ELF-1 (cell line): ENCODE data around the gene MTRF1L.
"Not testable (repeated sequence)": the region's sequence is repeated elsewhere in the genome, so short reads cannot be mapped to it uniquely, and the experiment has no call there.

ENCODE experiments used
- DNase-seq: peaks from one replicate; pipeline ENCODE4 v3.0.0-alpha.2; 2016; ENCODE audit warnings: low read depth, low spot score

Gene MTRF1L

GRCh38 chr6:153001767-153002612 lies 519 bp downstream of the MTRF1L start:
- DNase-seq = no peak

DNA sequence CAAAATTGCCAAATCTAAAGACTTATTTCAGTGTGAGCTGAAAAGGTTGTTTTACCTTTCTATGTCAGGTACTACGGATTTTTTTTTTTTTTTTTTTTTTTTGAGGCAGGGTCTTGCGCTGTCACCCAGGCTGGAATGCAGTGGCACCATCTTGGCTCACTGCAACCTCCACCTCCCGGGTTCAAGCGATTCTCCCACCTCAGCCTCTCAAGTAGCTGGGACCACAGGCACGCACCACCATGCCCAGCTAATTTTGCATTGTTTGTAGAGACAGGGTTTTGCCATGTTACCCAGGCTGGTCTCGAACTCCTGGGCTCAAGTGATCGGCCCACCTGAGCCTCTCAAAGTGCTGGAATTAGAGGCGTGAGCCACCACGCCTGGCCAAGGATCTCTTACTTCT lies 1.7 kb downstream of the MTRF1L start:
- DNase-seq = not testable (repeated sequence)

DNA sequence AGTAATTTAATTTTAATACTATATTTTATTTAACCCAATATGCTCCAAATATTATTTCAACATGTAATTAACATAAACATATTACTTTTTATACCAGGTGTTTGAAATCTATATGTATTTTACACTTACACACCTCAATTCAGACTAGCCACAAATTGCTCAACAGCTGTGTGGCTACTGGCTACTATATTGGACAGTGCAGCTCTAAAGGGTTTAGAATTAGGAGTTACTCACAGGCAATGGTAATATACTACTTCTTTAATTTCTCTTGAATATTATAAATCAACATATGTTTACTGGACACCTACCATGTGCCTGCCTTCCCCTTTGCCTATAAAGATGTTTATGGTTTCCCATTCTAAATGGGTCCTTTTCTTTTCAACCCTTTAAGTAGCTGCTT lies 2.3 kb downstream of the MTRF1L start:
- DNase-seq = no peak

GRCh38 chr6:152999538-152999937 lies 3.0 kb downstream of the MTRF1L start:
- DNase-seq = not testable (repeated sequence)

- DNase-seq = no peak
Measured at GRCh38 chr6:152993847-152994246, 8.7 kb downstream of the MTRF1L start.

- no peak for DNase-seq
Measured at GRCh38 chr6:152993431-152993830, 9.1 kb downstream of the MTRF1L start.

GRCh38 chr6:152986978-152987377 lies 15.5 kb downstream of the MTRF1L start:
- DNase-seq = no peak

GRCh38 chr6:152985300-152985699 lies 17.2 kb downstream of the MTRF1L start:
- not testable (repeated sequence) for DNase-seq

DNA sequence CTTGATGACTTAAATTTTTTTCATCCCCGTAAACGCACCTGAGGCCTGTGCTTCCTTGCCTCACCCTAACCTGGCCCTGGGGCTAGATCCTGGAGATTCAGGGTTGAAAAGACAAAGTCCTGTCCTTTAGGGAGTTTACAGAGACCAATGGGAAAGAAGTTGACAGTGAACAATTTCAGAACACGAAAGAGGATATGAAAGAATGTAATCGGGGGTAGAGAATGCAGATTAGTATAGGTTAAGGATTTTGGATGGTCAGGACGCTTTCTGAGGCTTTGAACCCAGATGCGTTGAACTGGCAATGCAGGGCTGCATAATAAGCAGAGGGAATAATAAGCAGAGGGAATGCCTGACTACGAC lies 18.0 kb downstream of the MTRF1L start:
- DNase-seq = peak; percentile 43

GRCh38 chr6:152983637-152984512 lies 18.6 kb downstream of the MTRF1L start:
- DNase-seq = peak; percentile 98

DNA sequence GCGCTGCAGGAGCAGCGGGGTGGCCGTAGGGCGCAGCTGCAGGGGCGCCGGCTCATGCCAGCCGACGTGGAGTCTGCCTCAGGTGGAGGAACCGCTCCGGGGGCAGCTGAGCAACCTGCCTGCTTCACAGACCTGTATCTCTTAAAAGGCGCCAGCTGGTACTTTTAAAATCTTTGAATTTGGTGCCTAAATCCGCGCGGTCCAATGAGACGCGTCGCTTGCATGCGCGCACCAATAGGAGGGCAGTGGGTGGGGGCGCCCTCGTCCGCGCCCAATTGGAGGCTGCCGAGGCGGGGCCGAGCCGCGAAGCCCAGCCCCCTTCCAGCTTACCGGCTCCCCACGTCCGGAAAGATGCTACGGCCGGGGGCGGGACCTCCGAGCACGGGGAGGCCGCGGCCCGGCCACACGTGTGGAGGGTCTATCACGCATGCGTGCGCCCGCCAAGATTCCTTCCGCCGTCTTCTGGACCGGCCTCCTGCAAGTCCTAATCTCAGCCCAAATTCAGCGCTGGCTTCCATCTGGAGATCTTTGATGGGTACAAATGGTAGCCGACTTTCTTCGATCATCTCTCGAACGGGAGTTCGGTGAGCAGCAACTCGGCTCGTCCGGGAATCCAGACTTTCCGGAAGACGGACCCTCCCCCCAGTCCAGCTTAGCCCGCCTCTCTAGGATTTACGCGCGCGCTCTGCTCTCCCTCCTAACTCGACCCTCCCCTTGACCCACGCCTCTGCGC lies 19.4 kb downstream of the MTRF1L start, which contains the start of gene FBXO5:
Gene FBXO5, minus strand, starts transcription at position 138 of the 733 bp plus-strand sequence. Its CDS starts 82 bp downstream, at position 56.
- peak; percentile 100 for DNase-seq

GRCh38 chr6:152981989-152982903 lies 20.3 kb downstream of the MTRF1L start:
- DNase-seq = peak; percentile 22

GRCh38 chr6:152981219-152981618 lies 21.3 kb downstream of the MTRF1L start:
- no peak for DNase-seq

- DNase-seq = no peak
Measured at GRCh38 chr6:152980656-152981055, 21.9 kb downstream of the MTRF1L start.

DNA sequence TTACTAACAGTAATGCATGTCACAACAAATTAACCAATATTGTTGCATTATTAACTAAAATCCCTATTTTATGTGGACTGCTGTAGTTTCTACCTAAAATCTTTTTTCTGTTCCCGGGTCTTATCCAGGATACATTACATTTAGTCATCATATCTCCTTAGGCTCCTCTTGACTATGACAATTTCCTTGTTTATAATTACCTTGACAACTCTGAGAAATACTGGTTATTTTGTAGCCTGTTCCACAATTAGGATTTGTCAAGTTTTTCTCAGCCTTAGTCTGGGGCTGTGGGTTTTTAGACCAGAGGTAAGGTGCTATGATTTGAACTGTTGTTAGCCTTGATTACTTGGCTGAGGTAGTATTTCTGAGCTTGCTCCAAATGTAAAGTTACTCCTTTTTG lies 23.4 kb downstream of the MTRF1L start:
- DNase-seq = no peak

- DNase-seq = no peak
Measured at GRCh38 chr6:152978058-152978457, 24.5 kb downstream of the MTRF1L start.

GRCh38 chr6:152977556-152977955 lies 25.0 kb downstream of the MTRF1L start:
- no peak for DNase-seq

GRCh38 chr6:152976749-152977148 lies 25.8 kb downstream of the MTRF1L start:
- DNase-seq = no peak

- no peak for DNase-seq
Measured at GRCh38 chr6:152975204-152975915, 27.1 kb downstream of the MTRF1L start.

- no peak for DNase-seq
Measured at GRCh38 chr6:152973916-152974315, 28.6 kb downstream of the MTRF1L start.
